DND-41 (cell line): Measurements from ENCODE around the gene DCHS1.

Experiments
- EZH2 ChIP-seq: IDR thresholded peaks from 3 replicates; pipeline ENCODE4 v1.6.1; 2012; ENCODE audit warnings: borderline replicate concordance, low read depth, mild to moderate bottlenecking, moderate library complexity, low read length, inconsistent platforms; ENCODE audit not compliant: severe bottlenecking
- TF ChIP-seq, protein P1 (sequence below): IDR thresholded peaks from 2 replicates; pipeline ENCODE4 v1.5.1; 2012; ENCODE audit warnings: borderline replicate concordance, low read length, moderate library complexity, mild to moderate bottlenecking; ENCODE audit not compliant: poor library complexity, severe bottlenecking; ENCODE audit errors: extremely low read depth

DNA sequence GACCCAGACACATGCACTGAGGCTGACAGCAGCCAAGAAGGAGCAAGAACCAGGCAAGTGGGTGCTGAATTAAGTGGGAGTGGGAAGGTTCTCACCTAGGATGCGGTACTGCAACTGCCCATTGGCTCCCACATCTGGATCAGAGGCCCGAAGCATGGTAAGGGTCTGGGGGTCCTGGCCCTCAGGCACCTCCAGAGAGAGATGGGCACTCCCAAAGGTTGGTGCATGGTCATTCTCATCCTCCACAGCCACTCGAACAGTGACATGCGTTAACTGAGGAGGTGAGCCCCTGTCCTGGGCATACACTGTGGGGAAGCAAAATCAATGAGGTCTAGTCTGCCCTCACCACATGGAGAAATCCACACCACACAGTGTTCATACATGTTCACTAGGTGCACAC, 27.1 kb downstream of the DCHS1 start:
- TF ChIP-seq, protein P1, sequence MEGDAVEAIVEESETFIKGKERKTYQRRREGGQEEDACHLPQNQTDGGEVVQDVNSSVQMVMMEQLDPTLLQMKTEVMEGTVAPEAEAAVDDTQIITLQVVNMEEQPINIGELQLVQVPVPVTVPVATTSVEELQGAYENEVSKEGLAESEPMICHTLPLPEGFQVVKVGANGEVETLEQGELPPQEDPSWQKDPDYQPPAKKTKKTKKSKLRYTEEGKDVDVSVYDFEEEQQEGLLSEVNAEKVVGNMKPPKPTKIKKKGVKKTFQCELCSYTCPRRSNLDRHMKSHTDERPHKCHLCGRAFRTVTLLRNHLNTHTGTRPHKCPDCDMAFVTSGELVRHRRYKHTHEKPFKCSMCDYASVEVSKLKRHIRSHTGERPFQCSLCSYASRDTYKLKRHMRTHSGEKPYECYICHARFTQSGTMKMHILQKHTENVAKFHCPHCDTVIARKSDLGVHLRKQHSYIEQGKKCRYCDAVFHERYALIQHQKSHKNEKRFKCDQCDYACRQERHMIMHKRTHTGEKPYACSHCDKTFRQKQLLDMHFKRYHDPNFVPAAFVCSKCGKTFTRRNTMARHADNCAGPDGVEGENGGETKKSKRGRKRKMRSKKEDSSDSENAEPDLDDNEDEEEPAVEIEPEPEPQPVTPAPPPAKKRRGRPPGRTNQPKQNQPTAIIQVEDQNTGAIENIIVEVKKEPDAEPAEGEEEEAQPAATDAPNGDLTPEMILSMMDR, result no peak
- TF ChIP-seq EZH2, result no peak
